DOHH2 (cell line): ENCODE results near the gene PARVB.

ENCODE experiments used
- CTCF ChIP-seq: fragments of 200-600 bp; sonication (generic); IDR thresholded peaks from one replicate; pipeline ENCODE4 v1.5.1; 2014; ENCODE audit warnings: antibody characterized with exemption, mild to moderate bottlenecking, low read depth, low read length; ENCODE audit not compliant: poor library complexity, severe bottlenecking
- EZH2phosphoT487 ChIP-seq: fragments of 200-600 bp; sonication (generic); IDR thresholded peaks from 2 replicates; pipeline ENCODE4 v1.6.1; 2017; ENCODE audit warnings: borderline replicate concordance, mild to moderate bottlenecking, antibody characterized with exemption, low read length, moderate library complexity, mixed read lengths

- TF ChIP-seq CTCF (no peak), EZH2phosphoT487 (no peak)
Measured at GRCh38 chr22:44067901-44068300, 43.8 kb downstream of the PARVB start.
